Fibroblast of lung (primary cell): ENCODE measurements around the gene IMPDH1.

Source experiments
- CTCF ChIP-seq, 2 donors: IDR thresholded peaks in 1 of 2; conservative IDR thresholded peaks in 1 of 2; 1 replicate in 1 of 2; 2 replicates in 1 of 2; pipeline ENCODE4 v1.5.1; 2011 to 2012; ENCODE audit warnings: low read length in 2 of 2, control low read depth in 1 of 2, inconsistent platforms in 1 of 2, low read depth in 1 of 2, mild to moderate bottlenecking in 1 of 2
- EZH2 ChIP-seq: IDR thresholded peaks from 2 replicates; pipeline ENCODE4 v1.5.1; 2012; ENCODE audit warnings: low read length, control low read depth, mild to moderate bottlenecking; ENCODE audit errors: missing control alignments

- peak; percentile 54 to 62 for TF ChIP-seq CTCF (conservative IDR thresholded peaks at IDR 0.05 in 1 of 2, IDR thresholded peaks at IDR 0.05 in 1 of 2; ENCODE audit: low read depth in 1 of 2, low read length in 2 of 2)
- TF ChIP-seq EZH2, result no peak
Measured at GRCh38 chr7:128427289-128427891, 17.6 kb upstream of the IMPDH1 start.
